ENCODE data around the gene MED19.

- TF ChIP-seq CTCF (IDR thresholded peaks at IDR 0.05) (no peak), POLR2AphosphoS5 (IDR thresholded peaks at IDR 0.05; ENCODE audit: low read depth, low read length) (no peak), REST (IDR thresholded peaks at IDR 0.05; ENCODE audit: insufficient read depth in 1 of 2, low read depth in 2 of 2, low read length in 1 of 2) (no peak)
Observed at GRCh38 chr11:57674251-57674650, 37.8 kb downstream of the MED19 start.
